Brain microvascular endothelial cell (primary cell): ENCODE data around the gene ELAVL1.
A peak's percentile ranks its signal among the peaks of the same experiment; 100 is the strongest.

Source experiments
- DNase-seq: peaks from one replicate; pipeline ENCODE4 v3.0.0-alpha.2; 2020
- H3K27ac ChIP-seq: fragments of 250-450 bp; sonication (Bioruptor Pico); 2 replicates; pipeline ENCODE4 v1.5.1; 2020; ENCODE audit warnings: mild to moderate bottlenecking, moderate library complexity
- H3K27me3 ChIP-seq: fragments of 250-450 bp; sonication (Bioruptor Pico); replicated peaks from 2 replicates; pipeline ENCODE4 v1.5.1; 2020; ENCODE audit warnings: mild to moderate bottlenecking
- H3K36me3 ChIP-seq: fragments of 250-450 bp; sonication (Bioruptor Pico); replicated peaks from 2 replicates; pipeline ENCODE4 v1.5.1; 2020; ENCODE audit warnings: mild to moderate bottlenecking
- H3K4me3 ChIP-seq: 2 replicates; pipeline ENCODE4 v1.5.1; 2011; ENCODE audit warnings: low read depth, mild to moderate bottlenecking, control low read depth, low read length, moderate library complexity
- CTCF ChIP-seq: IDR thresholded peaks from 2 replicates; pipeline ENCODE4 v1.5.1; 2011; ENCODE audit warnings: low read depth, mild to moderate bottlenecking, moderate library complexity, low read length, control low read depth, inconsistent platforms; ENCODE audit errors: missing control alignments
- in situ Hi-C: cut with HindIII; loops from 2 replicates; pipeline ENCODE4 v1.10.0; 2017; ENCODE audit warnings: low sequenced_read_pairs, low pct_ligation_motif_present

ELAVL1 gene

GRCh38 chr19:7940841-7941240 lies 64.6 kb downstream of the ELAVL1 start:
- H3K4me3 ChIP-seq: no peak overlapping the region
- no peak for DNase-seq
- in situ Hi-C loops: no loop called here
- TF ChIP-seq CTCF: no peak
- H3K27ac ChIP-seq: no peak overlapping the region
- no peaks in the 10 kb centered on the region for H3K27me3 ChIP-seq
- peaks cover 35% of the 10 kb centered on the region for H3K36me3 ChIP-seq

- no peaks in the 10 kb centered on the region for H3K27me3 ChIP-seq
- H3K27ac ChIP-seq: no peak overlapping the region
- no peak overlapping the region for H3K4me3 ChIP-seq
- in situ Hi-C loops: no loop called here
- H3K36me3 ChIP-seq: peaks cover 71% of the 10 kb centered on the region
- no peak for TF ChIP-seq CTCF
- no peak for DNase-seq
These were observed 70.7 kb downstream of the ELAVL1 start for GRCh38 chr19:7934766-7935165.

- H3K36me3 ChIP-seq: peaks cover 70% of the 10 kb centered on the region
- no peaks in the 10 kb centered on the region for H3K27me3 ChIP-seq
- TF ChIP-seq CTCF: no peak
- in situ Hi-C loops: no loop called here
- DNase-seq: no peak
- H3K4me3 ChIP-seq: no peak overlapping the region
- no peak overlapping the region for H3K27ac ChIP-seq
These were observed 71.4 kb downstream of the ELAVL1 start for GRCh38 chr19:7933828-7934725.

GRCh38 chr19:7933411-7933810 lies 72.0 kb downstream of the ELAVL1 start:
- Histone ChIP-seq H3K27me3 (no peaks in the 10 kb centered on the region), H3K27ac (no peak overlapping the region), H3K36me3 (peaks cover 68% of the 10 kb centered on the region), H3K4me3 (no peak overlapping the region)
- in situ Hi-C loops: no loop called here
- DNase-seq: no peak
- peak; percentile 60 for TF ChIP-seq CTCF

- no peak overlapping the region for H3K4me3 ChIP-seq
- no peaks in the 10 kb centered on the region for H3K27me3 ChIP-seq
- no peak for TF ChIP-seq CTCF
- peaks cover 64% of the 10 kb centered on the region for H3K36me3 ChIP-seq
- in situ Hi-C loops: no loop called here
- no peak for DNase-seq
- no peak overlapping the region for H3K27ac ChIP-seq
These were observed 72.5 kb downstream of the ELAVL1 start for GRCh38 chr19:7932930-7933300.

- H3K36me3 ChIP-seq: peaks cover 61% of the 10 kb centered on the region
- DNase-seq: no peak
- H3K27ac ChIP-seq: no peak overlapping the region
- in situ Hi-C loops: no loop called here
- H3K4me3 ChIP-seq: no peak overlapping the region
- no peak for TF ChIP-seq CTCF
- H3K27me3 ChIP-seq: no peaks in the 10 kb centered on the region
These were observed 73.0 kb downstream of the ELAVL1 start for GRCh38 chr19:7932276-7932929.
